Mesenchymal stem cell (in vitro differentiated cells and primary cell): Measurements from ENCODE around the gene TM4SF20.

Source experiments
- DNase-seq: peaks from one replicate; pipeline ENCODE4 v3.0.0-alpha.2; 2013
- H2AFZ ChIP-seq: one replicate; pipeline ENCODE4 v1.6.1; 2013; ENCODE audit warnings: low read depth, mild to moderate bottlenecking, control low read depth, inconsistent platforms, low read length, moderate library complexity
- H2AK5ac ChIP-seq: 2 replicates; pipeline ENCODE4 v1.6.1; 2013; ENCODE audit warnings: low read length, moderate library complexity, mild to moderate bottlenecking, inconsistent platforms; ENCODE audit not compliant: severe bottlenecking
- H2BK120ac ChIP-seq: one replicate; pipeline ENCODE4 v1.6.1; 2013; ENCODE audit warnings: low read depth, mild to moderate bottlenecking, inconsistent platforms, low read length, moderate library complexity
- H2BK12ac ChIP-seq, 2 experiments: one replicate each; pipeline ENCODE4 v1.6.1; 2013; ENCODE audit warnings: inconsistent platforms in 2 of 2, low read length in 2 of 2, mild to moderate bottlenecking in 2 of 2, moderate library complexity in 2 of 2, control low read depth in 1 of 2
- H2BK15ac ChIP-seq: one replicate; pipeline ENCODE4 v1.6.1; 2013; ENCODE audit warnings: mild to moderate bottlenecking, low read depth, inconsistent platforms; ENCODE audit not compliant: poor library complexity, severe bottlenecking
- H2BK5ac ChIP-seq: 2 replicates; pipeline ENCODE4 v1.6.1; 2013; ENCODE audit warnings: low read depth, mild to moderate bottlenecking, low read length, control low read depth, inconsistent platforms; ENCODE audit not compliant: poor library complexity, severe bottlenecking
- H3K14ac ChIP-seq, 2 experiments: one replicate each; pipeline ENCODE4 v1.6.1; 2013; ENCODE audit warnings: inconsistent platforms in 2 of 2, low read length in 2 of 2, control low read depth in 1 of 2, mild to moderate bottlenecking in 1 of 2, moderate library complexity in 1 of 2
- H3K18ac ChIP-seq, 2 experiments: one replicate each; pipeline ENCODE4 v1.6.1; 2013; ENCODE audit warnings: inconsistent platforms in 2 of 2, low read length in 2 of 2, control low read depth in 1 of 2, low read depth in 1 of 2, mild to moderate bottlenecking in 1 of 2
- H3K23ac ChIP-seq, 2 experiments: one replicate each; pipeline ENCODE4 v1.6.1; 2013; ENCODE audit warnings: inconsistent platforms in 2 of 2, low read length in 2 of 2, mild to moderate bottlenecking in 2 of 2, moderate library complexity in 2 of 2, control low read depth in 1 of 2
- H3K27ac ChIP-seq: 2 replicates; pipeline ENCODE4 v1.5.1; 2013; ENCODE audit warnings: mild to moderate bottlenecking, moderate library complexity, low read length, control low read depth, inconsistent platforms; ENCODE audit not compliant: poor library complexity, severe bottlenecking
- H3K27me3 ChIP-seq, 2 experiments: 2 replicates each; pipeline versions ENCODE4 v1.6.1 to v1.7.0; 2013; ENCODE audit warnings: low read length in 2 of 2, mild to moderate bottlenecking in 2 of 2, moderate library complexity in 2 of 2, control low read depth in 1 of 2, inconsistent platforms in 1 of 2; ENCODE audit not compliant: control insufficient read depth in 1 of 2, insufficient read depth in 1 of 2
- H3K36me3 ChIP-seq, 2 experiments: 2 replicates each; pipeline versions ENCODE4 v1.6.1 to v1.7.0; 2013; ENCODE audit warnings: low read length in 2 of 2, control low read depth in 1 of 2, inconsistent platforms in 1 of 2, low read depth in 1 of 2, mild to moderate bottlenecking in 1 of 2; ENCODE audit not compliant: insufficient read depth in 2 of 2, control insufficient read depth in 1 of 2
- H3K4ac ChIP-seq, 2 experiments: one replicate each; pipeline ENCODE4 v1.6.1; 2013; ENCODE audit warnings: inconsistent platforms in 2 of 2, low read length in 2 of 2, mild to moderate bottlenecking in 2 of 2, moderate library complexity in 2 of 2, control low read depth in 1 of 2, low read depth in 1 of 2
- H3K4me1 ChIP-seq: 2 replicates; pipeline ENCODE4 v1.6.1; 2013; ENCODE audit warnings: low read depth, low read length, control low read depth; ENCODE audit not compliant: control insufficient read depth, insufficient read depth
- H3K4me2 ChIP-seq: 2 replicates; pipeline ENCODE4 v1.6.1; 2013; ENCODE audit warnings: low read length, mild to moderate bottlenecking, inconsistent platforms; ENCODE audit not compliant: poor library complexity, severe bottlenecking
- H3K4me3 ChIP-seq, 2 experiments: 2 replicates each; pipeline versions ENCODE4 v1.5.1 to v1.7.0; 2013; ENCODE audit warnings: low read length in 2 of 2, mild to moderate bottlenecking in 2 of 2, control low read depth in 1 of 2, low read depth in 1 of 2; ENCODE audit not compliant: insufficient read depth in 1 of 2
- H3K79me1 ChIP-seq: replicated peaks from 2 replicates; pipeline ENCODE4 v1.6.1; 2013; ENCODE audit warnings: mild to moderate bottlenecking, control low read depth, low read length, inconsistent platforms; ENCODE audit not compliant: poor library complexity, severe bottlenecking
- H3K9ac ChIP-seq: 2 replicates; pipeline ENCODE4 v1.7.0; 2013; ENCODE audit warnings: mild to moderate bottlenecking, low read length, moderate library complexity
- H3K9me3 ChIP-seq: 2 replicates; pipeline ENCODE4 v1.7.0; 2013; ENCODE audit warnings: mild to moderate bottlenecking, low read length; ENCODE audit not compliant: control insufficient read depth
- H4K8ac ChIP-seq: one replicate; pipeline ENCODE4 v1.6.1; 2013; ENCODE audit warnings: inconsistent platforms, mild to moderate bottlenecking, low read length, moderate library complexity
- H4K91ac ChIP-seq: one replicate; pipeline ENCODE4 v1.6.1; 2013; ENCODE audit warnings: mild to moderate bottlenecking, low read length, inconsistent platforms
- WGBS: methylation state at CpG from one replicate; pipeline ENCODE4 v1.1.7; 2013; ENCODE audit warnings: mixed read lengths; 5-methylcytosine and 5-hydroxymethylcytosine counted together

Gene TM4SF20

DNA sequence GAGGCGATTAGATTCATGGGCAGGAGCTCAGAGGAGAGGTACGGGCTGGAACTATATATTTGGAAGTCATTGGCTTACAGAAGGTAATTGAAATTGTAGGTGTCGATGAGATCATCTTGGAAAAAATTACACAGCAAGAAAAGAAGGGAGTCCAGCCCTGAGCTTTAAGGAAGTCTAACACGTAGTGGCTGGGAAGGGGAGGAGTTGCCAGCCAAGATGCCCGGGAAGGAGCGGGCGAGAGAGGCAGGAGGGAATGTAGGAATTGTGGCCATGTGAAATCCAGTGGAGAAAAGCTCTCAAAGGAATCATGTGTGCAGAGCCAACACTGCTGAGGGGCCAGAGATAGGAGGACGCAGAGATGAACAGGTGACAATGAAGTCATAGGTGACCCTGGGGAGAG lies 34.3 kb upstream of the TM4SF20 start:
- no peak overlapping the region for H3K4me3 ChIP-seq
- no peak overlapping the region for H3K4me2 ChIP-seq
- no peak overlapping the region for H2AFZ ChIP-seq
- H3K18ac ChIP-seq: no peak overlapping the region
- H3K9ac ChIP-seq: no peak overlapping the region
- H2AK5ac ChIP-seq: peak overlapping the region; percentile 70
- H3K14ac ChIP-seq: no peak overlapping the region
- no peaks in the 10 kb centered on the region for H3K79me1 ChIP-seq
- H4K8ac ChIP-seq: no peak overlapping the region
- no peak overlapping the region for H2BK5ac ChIP-seq
- H3K4ac ChIP-seq: no peak overlapping the region
- H2BK15ac ChIP-seq: no peak overlapping the region
- H2BK12ac ChIP-seq: no peak overlapping the region
- no peak overlapping the region for H4K91ac ChIP-seq
- no peak overlapping the region for H3K27ac ChIP-seq
- peaks cover 5% of the 10 kb centered on the region for H3K4me1 ChIP-seq
- H3K36me3 ChIP-seq: no peaks in the 10 kb centered on the region
- H3K9me3 ChIP-seq: no peaks in the 10 kb centered on the region
- 92% methylated on average over 8 of the region's 8 CpGs for WGBS
- no peak overlapping the region for H3K23ac ChIP-seq
- H3K27me3 ChIP-seq: no peaks in the 10 kb centered on the region
- no peak for DNase-seq
- H2BK120ac ChIP-seq: no peak overlapping the region

DNA sequence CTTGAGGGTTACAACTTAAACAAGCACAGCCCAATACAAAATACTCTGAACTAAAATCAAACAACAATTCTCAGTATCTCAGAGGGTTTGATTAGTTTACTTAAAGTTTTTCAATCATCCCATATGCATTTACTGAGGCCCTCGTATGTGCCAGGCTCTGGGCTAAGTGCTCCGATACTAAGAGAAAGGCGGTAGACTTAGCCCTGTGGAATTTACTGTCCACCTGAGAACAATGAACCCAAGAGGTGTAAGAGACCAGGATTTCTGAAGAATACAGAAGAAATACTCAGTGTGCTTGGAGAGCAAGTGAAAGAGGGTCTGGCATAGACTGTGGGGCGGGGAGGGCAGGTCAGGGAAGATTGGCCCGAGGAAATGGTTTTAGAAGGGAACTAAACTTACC lies 33.8 kb upstream of the TM4SF20 start:
- Histone ChIP-seq H3K14ac (no peak overlapping the region), H4K91ac (no peak overlapping the region), H4K8ac (no peak overlapping the region), H2BK120ac (no peak overlapping the region), H2BK12ac (no peak overlapping the region), H3K4ac (no peak overlapping the region), H3K4me1 (peaks cover 5% of the 10 kb centered on the region), H3K27ac (no peak overlapping the region), H3K4me3 (no peak overlapping the region), H3K18ac (no peak overlapping the region), H3K27me3 (no peaks in the 10 kb centered on the region), H3K9me3 (no peaks in the 10 kb centered on the region), H3K9ac (no peak overlapping the region), H2AK5ac (no peak overlapping the region), H3K4me2 (no peak overlapping the region), H3K79me1 (no peaks in the 10 kb centered on the region), H3K23ac (no peak overlapping the region), H2BK15ac (no peak overlapping the region), H2AFZ (no peak overlapping the region), H3K36me3 (no peaks in the 10 kb centered on the region), H2BK5ac (no peak overlapping the region)
- 83% methylated on average over 4 of the region's 5 CpGs for WGBS
- no peak for DNase-seq

DNA sequence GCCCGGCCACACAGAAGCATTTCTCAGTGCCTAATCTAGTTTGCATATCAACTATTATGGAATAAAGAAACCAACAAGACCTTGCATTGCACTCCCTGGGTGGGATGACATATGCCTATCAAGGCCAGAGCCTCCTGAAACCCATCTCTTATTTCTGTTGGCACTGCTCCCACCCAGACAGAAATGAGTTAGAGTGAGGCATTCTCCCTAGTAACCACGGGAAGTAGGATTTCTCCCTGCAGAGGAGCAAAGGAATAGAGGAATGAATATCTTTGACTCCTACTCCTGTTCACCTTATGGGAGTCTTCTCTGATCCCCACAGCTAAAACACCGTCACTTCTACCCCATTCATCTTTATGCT lies 32.9 kb upstream of the TM4SF20 start:
- H4K91ac ChIP-seq: peak overlapping the region; percentile 28
- no peak overlapping the region for H2BK5ac ChIP-seq
- H4K8ac ChIP-seq: no peak overlapping the region
- no peak overlapping the region for H3K4me2 ChIP-seq
- H3K4me1 ChIP-seq: peaks cover 5% of the 10 kb centered on the region
- no peaks in the 10 kb centered on the region for H3K36me3 ChIP-seq
- H3K14ac ChIP-seq: no peak overlapping the region
- no peaks in the 10 kb centered on the region for H3K9me3 ChIP-seq
- H2BK12ac ChIP-seq: no peak overlapping the region
- no peak overlapping the region for H2BK120ac ChIP-seq
- H3K18ac ChIP-seq: no peak overlapping the region
- no peaks in the 10 kb centered on the region for H3K79me1 ChIP-seq
- H3K4ac ChIP-seq: no peak overlapping the region
- no peak overlapping the region for H2AFZ ChIP-seq
- H3K27ac ChIP-seq: no peak overlapping the region
- no peak overlapping the region for H3K23ac ChIP-seq
- no peak overlapping the region for H3K9ac ChIP-seq
- H3K27me3 ChIP-seq: no peaks in the 10 kb centered on the region
- 86% methylated on average over 3 of the region's 3 CpGs for WGBS
- no peak overlapping the region for H2BK15ac ChIP-seq
- H2AK5ac ChIP-seq: no peak overlapping the region
- no peak overlapping the region for H3K4me3 ChIP-seq
- no peak for DNase-seq

DNA sequence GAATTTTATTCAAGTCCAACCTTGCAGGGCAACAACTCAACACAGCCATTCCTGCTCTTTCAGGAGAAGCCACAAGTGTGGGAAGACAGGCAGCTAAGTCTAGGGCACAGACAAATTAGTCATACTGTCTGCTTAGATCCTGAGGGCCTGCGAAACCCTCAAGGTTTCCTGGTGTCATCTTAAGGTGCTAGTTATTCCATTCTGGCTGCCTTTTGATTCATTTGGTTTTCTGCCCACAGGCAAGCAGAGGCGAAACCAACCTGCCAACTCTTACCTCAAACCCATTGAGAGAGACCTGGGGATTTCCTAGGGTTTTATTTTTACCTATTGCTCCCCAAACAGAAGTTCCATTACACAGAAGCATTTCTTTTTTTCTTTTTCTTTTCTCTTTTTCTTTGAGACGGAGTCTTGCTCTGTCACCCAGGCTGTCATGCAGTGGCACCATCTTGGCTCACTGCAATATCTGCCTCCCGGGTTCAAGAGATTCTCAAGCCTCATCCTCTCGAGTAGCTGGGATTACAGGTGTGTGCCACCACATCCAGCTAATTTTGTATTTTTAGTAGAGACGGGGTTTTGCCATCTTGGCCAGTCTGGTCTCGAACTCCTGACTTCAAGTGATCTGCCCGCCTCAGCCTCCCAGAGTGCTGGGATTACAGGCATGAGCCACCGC lies 32.3 kb upstream of the TM4SF20 start:
- no peaks in the 10 kb centered on the region for H3K36me3 ChIP-seq
- no peaks in the 10 kb centered on the region for H3K9me3 ChIP-seq
- no peak overlapping the region for H2BK15ac ChIP-seq
- H3K27ac ChIP-seq: no peak overlapping the region
- no peak overlapping the region for H3K23ac ChIP-seq
- H3K4ac ChIP-seq: no peak overlapping the region
- H3K79me1 ChIP-seq: no peaks in the 10 kb centered on the region
- H2BK120ac ChIP-seq: no peak overlapping the region
- H2BK12ac ChIP-seq: no peak overlapping the region
- H3K9ac ChIP-seq: no peak overlapping the region
- H3K4me2 ChIP-seq: no peak overlapping the region
- no peak overlapping the region for H2AK5ac ChIP-seq
- peak; percentile 39 for DNase-seq
- H3K14ac ChIP-seq: no peak overlapping the region
- no peak overlapping the region for H4K91ac ChIP-seq
- 92% methylated on average over 9 of the region's 9 CpGs for WGBS
- no peak overlapping the region for H3K4me3 ChIP-seq
- H2AFZ ChIP-seq: no peak overlapping the region
- H3K4me1 ChIP-seq: peaks cover 7% of the 10 kb centered on the region
- H2BK5ac ChIP-seq: no peak overlapping the region
- no peak overlapping the region for H4K8ac ChIP-seq
- H3K27me3 ChIP-seq: no peaks in the 10 kb centered on the region
- H3K18ac ChIP-seq: no peak overlapping the region
